ENCODE measurements around the gene PAX7.

The PAX7 gene

GRCh38 chr1:18734461-18735223 lies 104.0 kb downstream of the PAX7 start:
- no peak for DNase-seq (ENCODE audit: low read depth)
- no peak for TF ChIP-seq POLR2A (IDR thresholded peaks at IDR 0.05; ENCODE audit: extremely low read depth, insufficient read length)
- TF ChIP-seq MAX (IDR thresholded peaks at IDR 0.05; ENCODE audit: low read depth, low read length), result no peak
- TF ChIP-seq, protein P1, sequence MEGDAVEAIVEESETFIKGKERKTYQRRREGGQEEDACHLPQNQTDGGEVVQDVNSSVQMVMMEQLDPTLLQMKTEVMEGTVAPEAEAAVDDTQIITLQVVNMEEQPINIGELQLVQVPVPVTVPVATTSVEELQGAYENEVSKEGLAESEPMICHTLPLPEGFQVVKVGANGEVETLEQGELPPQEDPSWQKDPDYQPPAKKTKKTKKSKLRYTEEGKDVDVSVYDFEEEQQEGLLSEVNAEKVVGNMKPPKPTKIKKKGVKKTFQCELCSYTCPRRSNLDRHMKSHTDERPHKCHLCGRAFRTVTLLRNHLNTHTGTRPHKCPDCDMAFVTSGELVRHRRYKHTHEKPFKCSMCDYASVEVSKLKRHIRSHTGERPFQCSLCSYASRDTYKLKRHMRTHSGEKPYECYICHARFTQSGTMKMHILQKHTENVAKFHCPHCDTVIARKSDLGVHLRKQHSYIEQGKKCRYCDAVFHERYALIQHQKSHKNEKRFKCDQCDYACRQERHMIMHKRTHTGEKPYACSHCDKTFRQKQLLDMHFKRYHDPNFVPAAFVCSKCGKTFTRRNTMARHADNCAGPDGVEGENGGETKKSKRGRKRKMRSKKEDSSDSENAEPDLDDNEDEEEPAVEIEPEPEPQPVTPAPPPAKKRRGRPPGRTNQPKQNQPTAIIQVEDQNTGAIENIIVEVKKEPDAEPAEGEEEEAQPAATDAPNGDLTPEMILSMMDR (IDR thresholded peaks at IDR 0.05; ENCODE audit: low read depth, low read length), result no peak
- TF ChIP-seq MYC (IDR thresholded peaks at IDR 0.05; ENCODE audit: low read depth, low read length), result no peak

DNA sequence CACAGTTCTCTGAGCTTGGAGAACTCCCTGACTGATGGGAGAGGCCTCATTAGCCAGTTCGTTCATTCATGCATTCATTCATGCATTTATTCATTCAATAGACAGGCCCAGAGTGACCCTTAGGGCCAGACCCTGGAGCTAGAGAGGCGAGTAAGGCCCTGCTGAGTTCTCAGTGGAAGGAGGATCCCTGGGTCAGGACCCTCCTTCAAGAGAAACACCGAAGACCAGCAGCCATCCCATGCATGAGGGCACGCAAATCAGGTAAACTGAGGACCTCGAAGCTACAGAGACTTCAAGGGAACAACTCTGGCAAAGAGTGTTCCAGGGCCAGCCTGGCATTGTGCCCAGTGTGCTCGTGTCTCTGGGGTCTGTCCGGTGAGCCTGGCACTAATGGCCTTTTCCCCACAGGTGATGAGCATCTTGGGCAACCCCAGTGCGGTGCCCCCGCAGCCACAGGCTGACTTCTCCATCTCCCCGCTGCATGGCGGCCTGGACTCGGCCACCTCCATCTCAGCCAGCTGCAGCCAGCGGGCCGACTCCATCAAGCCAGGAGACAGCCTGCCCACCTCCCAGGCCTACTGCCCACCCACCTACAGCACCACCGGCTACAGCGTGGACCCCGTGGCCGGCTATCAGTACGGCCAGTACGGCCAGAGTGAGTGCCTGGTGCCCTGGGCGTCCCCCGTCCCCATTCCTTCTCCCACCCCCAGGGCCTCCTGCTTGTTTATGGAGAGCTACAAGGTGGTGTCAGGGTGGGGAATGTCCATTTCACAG lies 104.8 kb downstream of the PAX7 start:
- DNase-seq (ENCODE audit: low read depth), result no peak
- TF ChIP-seq MAX (IDR thresholded peaks at IDR 0.05; ENCODE audit: low read depth, low read length) (no peak), POLR2A (IDR thresholded peaks at IDR 0.05; ENCODE audit: extremely low read depth, insufficient read length) (no peak), MYC (IDR thresholded peaks at IDR 0.05; ENCODE audit: low read depth, low read length) (no peak)
- TF ChIP-seq, protein P1 (IDR thresholded peaks at IDR 0.05; ENCODE audit: low read depth, low read length), result no peak
- no peak overlapping the region for H3K4me3 ChIP-seq (ENCODE audit: low read depth, low read length)

More at GRCh38 chr1:18734461-18735223, 104.0 kb downstream of the PAX7 start:
- no peak overlapping the region for H3K4me3 ChIP-seq (ENCODE audit: low read depth, low read length)

GRCh38 chr1:18736958-18737357 lies 106.3 kb downstream of the PAX7 start:
- TF ChIP-seq MAX (IDR thresholded peaks at IDR 0.05; ENCODE audit: low read depth, low read length) (no peak), POLR2A (IDR thresholded peaks at IDR 0.05; ENCODE audit: extremely low read depth, insufficient read length) (no peak), MYC (IDR thresholded peaks at IDR 0.05; ENCODE audit: low read depth, low read length) (no peak)
- TF ChIP-seq, protein P1 (IDR thresholded peaks at IDR 0.05; ENCODE audit: low read depth, low read length), result no peak
- H3K4me3 ChIP-seq (ENCODE audit: low read depth, low read length), result no peak overlapping the region
- no peak for DNase-seq (ENCODE audit: low read depth)

- no peak for TF ChIP-seq POLR2A (IDR thresholded peaks at IDR 0.05; ENCODE audit: extremely low read depth, insufficient read length)
- no peak for TF ChIP-seq MAX (IDR thresholded peaks at IDR 0.05; ENCODE audit: low read depth, low read length)
- no peak for TF ChIP-seq MYC (IDR thresholded peaks at IDR 0.05; ENCODE audit: low read depth, low read length)
- TF ChIP-seq, protein P1 (IDR thresholded peaks at IDR 0.05; ENCODE audit: low read depth, low read length), result no peak
- H3K4me3 ChIP-seq (ENCODE audit: low read depth, low read length), result no peak overlapping the region
- DNase-seq (ENCODE audit: low read depth), result no peak
Observed at GRCh38 chr1:18738126-18738525, 107.5 kb downstream of the PAX7 start.

DNA sequence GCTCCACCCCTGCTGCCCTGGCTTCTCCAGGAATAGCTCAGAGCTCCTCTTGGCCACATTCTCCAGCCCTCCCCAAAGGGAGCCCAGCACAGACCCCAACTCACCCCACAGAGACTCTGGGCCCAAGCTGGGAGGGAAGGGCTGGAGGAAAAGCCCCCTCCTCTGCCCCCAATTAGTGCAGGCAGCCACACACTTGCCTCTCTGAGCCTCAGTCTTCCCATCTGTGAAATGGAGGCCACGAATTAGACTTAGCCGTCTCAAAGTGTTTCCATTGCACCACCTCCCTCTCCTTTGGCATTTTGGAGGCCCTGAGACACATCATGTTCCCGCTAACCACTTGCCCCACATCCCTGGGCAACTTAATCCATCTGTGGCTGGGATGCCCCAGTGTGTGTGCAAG lies 108.0 kb downstream of the PAX7 start:
- TF ChIP-seq POLR2A (IDR thresholded peaks at IDR 0.05; ENCODE audit: extremely low read depth, insufficient read length) (no peak), MAX (IDR thresholded peaks at IDR 0.05; ENCODE audit: low read depth, low read length) (no peak), MYC (IDR thresholded peaks at IDR 0.05; ENCODE audit: low read depth, low read length) (no peak)
- TF ChIP-seq, protein P1 (IDR thresholded peaks at IDR 0.05; ENCODE audit: low read depth, low read length), result no peak
- DNase-seq (ENCODE audit: low read depth), result no peak
- no peak overlapping the region for H3K4me3 ChIP-seq (ENCODE audit: low read depth, low read length)
